ENCODE data around the gene MLLT3.

- TF ChIP-seq CTCF (IDR thresholded peaks at IDR 0.05) (no peak), POLR2A (IDR thresholded peaks at IDR 0.05) (no peak), POLR2AphosphoS5 (IDR thresholded peaks at IDR 0.05) (no peak)
Measured at GRCh38 chr9:20441711-20442423, 180.4 kb downstream of the MLLT3 start.
